ENCODE measurements around the gene HNRNPR. TPM values are rescaled to one million over a fixed set of nuclear protein-coding genes. Genes with fewer than 3 reads are reported as not detected.
A peak's percentile ranks its signal among the peaks of the same experiment; 100 is the strongest.

HNRNPR gene
- total and polyA plus RNA-seq, 9 of the 15 experiments (the other 6 are each of a cell fraction or from before 2014, with no cell fraction given): 80.9 to 372 (median 301) TPM

GRCh38 chr1:23344111-23344986 is at the start of gene HNRNPR (continued):
- TF ChIP-seq, protein P1, sequence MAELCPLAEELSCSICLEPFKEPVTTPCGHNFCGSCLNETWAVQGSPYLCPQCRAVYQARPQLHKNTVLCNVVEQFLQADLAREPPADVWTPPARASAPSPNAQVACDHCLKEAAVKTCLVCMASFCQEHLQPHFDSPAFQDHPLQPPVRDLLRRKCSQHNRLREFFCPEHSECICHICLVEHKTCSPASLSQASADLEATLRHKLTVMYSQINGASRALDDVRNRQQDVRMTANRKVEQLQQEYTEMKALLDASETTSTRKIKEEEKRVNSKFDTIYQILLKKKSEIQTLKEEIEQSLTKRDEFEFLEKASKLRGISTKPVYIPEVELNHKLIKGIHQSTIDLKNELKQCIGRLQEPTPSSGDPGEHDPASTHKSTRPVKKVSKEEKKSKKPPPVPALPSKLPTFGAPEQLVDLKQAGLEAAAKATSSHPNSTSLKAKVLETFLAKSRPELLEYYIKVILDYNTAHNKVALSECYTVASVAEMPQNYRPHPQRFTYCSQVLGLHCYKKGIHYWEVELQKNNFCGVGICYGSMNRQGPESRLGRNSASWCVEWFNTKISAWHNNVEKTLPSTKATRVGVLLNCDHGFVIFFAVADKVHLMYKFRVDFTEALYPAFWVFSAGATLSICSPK (IDR thresholded peaks at IDR 0.05; ENCODE audit: borderline replicate concordance): no peak
- TF ChIP-seq FOXA1 (IDR thresholded peaks at IDR 0.05; ENCODE audit: borderline replicate concordance): no peak
- TF ChIP-seq FOXP4 (CRISPR knock-in tag; IDR thresholded peaks at IDR 0.05; ENCODE audit: borderline replicate concordance): peak; percentile 78; the same call in 1 of the 2 replicates
- TF ChIP-seq ATF6 (CRISPR knock-in tag; IDR thresholded peaks at IDR 0.05): 0 out of 2 replicates have a peak, but pooled peaks have one; percentile 73
- TF ChIP-seq, protein P2, sequence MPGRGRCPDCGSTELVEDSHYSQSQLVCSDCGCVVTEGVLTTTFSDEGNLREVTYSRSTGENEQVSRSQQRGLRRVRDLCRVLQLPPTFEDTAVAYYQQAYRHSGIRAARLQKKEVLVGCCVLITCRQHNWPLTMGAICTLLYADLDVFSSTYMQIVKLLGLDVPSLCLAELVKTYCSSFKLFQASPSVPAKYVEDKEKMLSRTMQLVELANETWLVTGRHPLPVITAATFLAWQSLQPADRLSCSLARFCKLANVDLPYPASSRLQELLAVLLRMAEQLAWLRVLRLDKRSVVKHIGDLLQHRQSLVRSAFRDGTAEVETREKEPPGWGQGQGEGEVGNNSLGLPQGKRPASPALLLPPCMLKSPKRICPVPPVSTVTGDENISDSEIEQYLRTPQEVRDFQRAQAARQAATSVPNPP (IDR thresholded peaks at IDR 0.05; ENCODE audit: borderline replicate concordance, insufficient read depth, insufficient read length): no peak
- peak; percentile 93 for TF ChIP-seq POLR2G (IDR thresholded peaks at IDR 0.05; ENCODE audit: low read depth, low read length)
- TF ChIP-seq, protein P3, sequence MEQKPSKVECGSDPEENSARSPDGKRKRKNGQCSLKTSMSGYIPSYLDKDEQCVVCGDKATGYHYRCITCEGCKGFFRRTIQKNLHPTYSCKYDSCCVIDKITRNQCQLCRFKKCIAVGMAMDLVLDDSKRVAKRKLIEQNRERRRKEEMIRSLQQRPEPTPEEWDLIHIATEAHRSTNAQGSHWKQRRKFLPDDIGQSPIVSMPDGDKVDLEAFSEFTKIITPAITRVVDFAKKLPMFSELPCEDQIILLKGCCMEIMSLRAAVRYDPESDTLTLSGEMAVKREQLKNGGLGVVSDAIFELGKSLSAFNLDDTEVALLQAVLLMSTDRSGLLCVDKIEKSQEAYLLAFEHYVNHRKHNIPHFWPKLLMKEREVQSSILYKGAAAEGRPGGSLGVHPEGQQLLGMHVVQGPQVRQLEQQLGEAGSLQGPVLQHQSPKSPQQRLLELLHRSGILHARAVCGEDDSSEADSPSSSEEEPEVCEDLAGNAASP (IDR thresholded peaks at IDR 0.05): no peak
- TF ChIP-seq MTA3 (IDR thresholded peaks at IDR 0.05; ENCODE audit: borderline replicate concordance): peak; percentile 96
- no peak for TF ChIP-seq TAL1 (IDR thresholded peaks at IDR 0.05)
- TF ChIP-seq CREB3L1 (IDR thresholded peaks at IDR 0.05; ENCODE audit: borderline replicate concordance, low read depth): peak; percentile 95
- peak in 1 of 2 experiments; percentile 85; a peak in 2 of 4 replicates for TF ChIP-seq ZNF639 (CRISPR knock-in tag; conservative IDR thresholded peaks at IDR 0.05 in 1 of 2, IDR thresholded peaks at IDR 0.05 in 1 of 2)

Data from K562 (cell line).